Ishikawa (cell line): ENCODE measurements around the gene TNFRSF6B.

Experiments used
- CEBPB ChIP-seq: IDR thresholded peaks from 2 replicates; pipeline ENCODE4 v1.6.1; 2012
- CREB1 ChIP-seq: IDR thresholded peaks from 2 replicates; pipeline ENCODE4 v1.6.1; 2012; ENCODE audit warnings: low read depth
- EGR1 ChIP-seq: IDR thresholded peaks from 2 replicates; pipeline ENCODE4 v1.6.1; 2012
- EP300 ChIP-seq: IDR thresholded peaks from 2 replicates; pipeline ENCODE4 v1.6.1; 2012; ENCODE audit warnings: borderline replicate concordance
- FOXM1 ChIP-seq: IDR thresholded peaks from 2 replicates; pipeline ENCODE4 v1.6.1; 2012; ENCODE audit warnings: low read depth, borderline replicate concordance
- NFIC ChIP-seq: IDR thresholded peaks from 2 replicates; pipeline ENCODE4 v1.6.1; 2012
- RAD21 ChIP-seq: IDR thresholded peaks from 2 replicates; pipeline ENCODE4 v1.6.1; 2012; ENCODE audit warnings: low read depth
- TAF1 ChIP-seq: IDR thresholded peaks from 2 replicates; pipeline ENCODE4 v1.6.1; 2012; ENCODE audit warnings: low read depth, mild to moderate bottlenecking
- TCF12 ChIP-seq: IDR thresholded peaks from 2 replicates; pipeline ENCODE4 v1.6.1; 2012; ENCODE audit warnings: low read depth
- TEAD4 ChIP-seq: IDR thresholded peaks from 2 replicates; pipeline ENCODE4 v1.6.1; 2012
- USF1 ChIP-seq: IDR thresholded peaks from 2 replicates; pipeline ENCODE4 v1.6.1; 2012
- YY1 ChIP-seq: IDR thresholded peaks from 2 replicates; pipeline ENCODE4 v1.6.1; 2012; ENCODE audit warnings: low read depth
- ZBTB7A ChIP-seq: IDR thresholded peaks from 2 replicates; pipeline ENCODE4 v1.6.1; 2012; ENCODE audit warnings: low read depth
- TF ChIP-seq, protein P1 (sequence below): IDR thresholded peaks from 2 replicates; pipeline ENCODE4 v1.6.1; 2012; ENCODE audit warnings: low read depth, mild to moderate bottlenecking
- TF ChIP-seq, protein P2 (sequence below): IDR thresholded peaks from 2 replicates; pipeline ENCODE4 v1.6.1; 2012

TNFRSF6B gene

DNA sequence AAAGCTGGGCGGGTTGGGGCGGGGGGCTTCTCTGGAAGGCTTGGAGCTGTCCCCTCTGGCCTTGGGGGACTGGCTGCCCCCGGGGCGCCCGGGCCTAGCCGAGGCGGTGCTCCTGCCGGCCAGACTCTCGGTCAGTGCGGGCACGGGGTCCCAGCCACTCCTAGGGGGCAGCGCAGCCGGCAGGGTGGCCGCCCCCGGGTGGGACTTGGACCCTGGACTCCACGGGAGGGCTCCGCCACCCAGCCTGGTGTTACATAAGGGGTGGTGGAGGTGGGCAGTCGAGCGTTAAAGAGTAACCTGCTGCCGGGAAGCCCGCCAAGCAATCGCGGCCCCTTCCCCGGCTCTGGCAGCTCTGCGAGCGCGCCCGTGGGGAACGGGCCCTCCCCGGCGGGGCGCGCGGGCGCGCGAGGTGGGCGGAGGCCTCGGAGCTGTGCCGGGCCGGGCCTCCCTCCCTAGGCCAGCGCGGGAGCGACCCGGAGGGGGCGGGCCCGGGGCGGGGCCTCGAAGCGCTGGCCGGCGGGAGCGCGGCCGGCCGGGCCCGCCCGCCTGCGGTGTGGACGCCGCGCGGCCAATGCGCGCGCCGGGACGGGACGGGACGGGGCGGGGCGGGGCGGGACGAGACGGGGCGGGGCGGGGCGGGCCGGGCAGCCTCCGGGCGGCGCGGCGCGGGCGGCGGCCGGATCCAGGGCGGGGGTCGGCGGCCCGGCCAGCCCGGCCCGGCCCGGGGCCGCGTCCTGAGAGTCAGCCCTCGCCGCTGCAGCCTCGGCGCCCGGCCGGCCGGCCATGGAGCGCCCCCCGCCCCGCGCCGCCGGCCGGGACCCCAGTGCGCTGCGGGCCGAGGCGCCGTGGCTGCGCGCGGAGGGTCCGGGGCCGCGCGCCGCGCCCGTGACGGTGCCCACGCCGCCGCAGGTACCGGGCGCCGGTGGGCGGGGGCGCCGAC lies 42.9 kb downstream of the TNFRSF6B start, which contains the start of gene SLC2A4RG:
TSS of gene SLC2A4RG (plus strand) at position 647 of the 940 bp plus-strand sequence. CDS start at position 784, 137 bp downstream.
- TF ChIP-seq CREB1 = no peak
- no peak for TF ChIP-seq TAF1
- no peak for TF ChIP-seq EP300
- no peak for TF ChIP-seq CEBPB
- TF ChIP-seq USF1 = no peak
- no peak for TF ChIP-seq FOXM1
- TF ChIP-seq, protein P1, sequence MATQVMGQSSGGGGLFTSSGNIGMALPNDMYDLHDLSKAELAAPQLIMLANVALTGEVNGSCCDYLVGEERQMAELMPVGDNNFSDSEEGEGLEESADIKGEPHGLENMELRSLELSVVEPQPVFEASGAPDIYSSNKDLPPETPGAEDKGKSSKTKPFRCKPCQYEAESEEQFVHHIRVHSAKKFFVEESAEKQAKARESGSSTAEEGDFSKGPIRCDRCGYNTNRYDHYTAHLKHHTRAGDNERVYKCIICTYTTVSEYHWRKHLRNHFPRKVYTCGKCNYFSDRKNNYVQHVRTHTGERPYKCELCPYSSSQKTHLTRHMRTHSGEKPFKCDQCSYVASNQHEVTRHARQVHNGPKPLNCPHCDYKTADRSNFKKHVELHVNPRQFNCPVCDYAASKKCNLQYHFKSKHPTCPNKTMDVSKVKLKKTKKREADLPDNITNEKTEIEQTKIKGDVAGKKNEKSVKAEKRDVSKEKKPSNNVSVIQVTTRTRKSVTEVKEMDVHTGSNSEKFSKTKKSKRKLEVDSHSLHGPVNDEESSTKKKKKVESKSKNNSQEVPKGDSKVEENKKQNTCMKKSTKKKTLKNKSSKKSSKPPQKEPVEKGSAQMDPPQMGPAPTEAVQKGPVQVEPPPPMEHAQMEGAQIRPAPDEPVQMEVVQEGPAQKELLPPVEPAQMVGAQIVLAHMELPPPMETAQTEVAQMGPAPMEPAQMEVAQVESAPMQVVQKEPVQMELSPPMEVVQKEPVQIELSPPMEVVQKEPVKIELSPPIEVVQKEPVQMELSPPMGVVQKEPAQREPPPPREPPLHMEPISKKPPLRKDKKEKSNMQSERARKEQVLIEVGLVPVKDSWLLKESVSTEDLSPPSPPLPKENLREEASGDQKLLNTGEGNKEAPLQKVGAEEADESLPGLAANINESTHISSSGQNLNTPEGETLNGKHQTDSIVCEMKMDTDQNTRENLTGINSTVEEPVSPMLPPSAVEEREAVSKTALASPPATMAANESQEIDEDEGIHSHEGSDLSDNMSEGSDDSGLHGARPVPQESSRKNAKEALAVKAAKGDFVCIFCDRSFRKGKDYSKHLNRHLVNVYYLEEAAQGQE = no peak
- 0 out of 2 replicates have a peak, but pooled peaks have one; percentile 24 for TF ChIP-seq TCF12
- no peak for TF ChIP-seq YY1
- no peak for TF ChIP-seq RAD21
- peak; percentile 88 for TF ChIP-seq ZBTB7A
- no peak for TF ChIP-seq TEAD4
- peak; percentile 8; the same call in 1 of the 2 replicates for TF ChIP-seq NFIC
- TF ChIP-seq EGR1 = 0 out of 2 replicates have a peak, but pooled peaks have one; percentile 9
- TF ChIP-seq, protein P2, sequence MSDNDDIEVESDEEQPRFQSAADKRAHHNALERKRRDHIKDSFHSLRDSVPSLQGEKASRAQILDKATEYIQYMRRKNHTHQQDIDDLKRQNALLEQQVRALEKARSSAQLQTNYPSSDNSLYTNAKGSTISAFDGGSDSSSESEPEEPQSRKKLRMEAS = no peak

DNA sequence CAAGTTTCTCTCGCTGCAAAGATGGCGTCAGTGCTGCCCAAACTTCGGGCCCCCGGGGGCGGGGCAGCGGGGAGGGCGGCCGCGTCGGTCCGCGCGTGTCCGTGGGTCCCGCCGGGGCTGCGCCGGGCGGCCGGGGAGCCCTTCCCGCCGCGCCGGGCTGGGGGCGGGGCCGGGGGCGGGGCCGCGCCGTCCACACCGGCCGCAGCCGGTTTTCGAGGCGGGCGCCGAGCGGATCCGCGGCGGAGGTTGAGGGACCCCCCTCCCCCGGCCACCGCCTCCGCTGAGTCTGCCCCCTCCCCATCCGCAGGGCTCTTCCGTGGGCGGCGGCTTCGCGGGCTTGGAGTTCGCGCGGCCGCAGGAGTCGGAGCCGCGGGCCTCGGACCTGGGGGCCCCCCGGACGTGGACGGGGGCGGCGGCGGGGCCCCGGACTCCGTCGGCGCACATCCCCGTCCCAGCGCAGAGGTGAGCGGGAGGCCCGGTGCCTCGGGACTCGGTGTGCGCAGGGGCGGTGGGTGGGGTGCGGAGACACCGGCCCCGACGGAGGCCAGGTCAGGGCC lies 43.7 kb downstream of the TNFRSF6B start:
- TF ChIP-seq EGR1 = 0 out of 2 replicates have a peak, but pooled peaks have one; percentile 33
- TF ChIP-seq CEBPB = no peak
- no peak for TF ChIP-seq TEAD4
- no peak for TF ChIP-seq NFIC
- TF ChIP-seq TAF1 = no peak

GRCh38 chr20:63740627-63741353 lies 44.3 kb downstream of the TNFRSF6B start:
- TF ChIP-seq EP300 (no peak; the same call in none of the 2 replicates), TCF12 (no peak; the same call in 1 of the 2 replicates), CEBPB (peak; percentile 99), FOXM1 (no peak), EGR1 (no peak), USF1 (peak; percentile 82), CREB1 (no peak; the same call in 1 of the 2 replicates), TEAD4 (peak; percentile 45), NFIC (peak; percentile 88), RAD21 (peak; percentile 10; the same call in 1 of the 2 replicates), TAF1 (peak; percentile 63; the same call in 1 of the 2 replicates), YY1 (peak; percentile 57; the same call in 1 of the 2 replicates), ZBTB7A (no peak; the same call in none of the 2 replicates)
- TF ChIP-seq, protein P2 = peak; percentile 94

DNA sequence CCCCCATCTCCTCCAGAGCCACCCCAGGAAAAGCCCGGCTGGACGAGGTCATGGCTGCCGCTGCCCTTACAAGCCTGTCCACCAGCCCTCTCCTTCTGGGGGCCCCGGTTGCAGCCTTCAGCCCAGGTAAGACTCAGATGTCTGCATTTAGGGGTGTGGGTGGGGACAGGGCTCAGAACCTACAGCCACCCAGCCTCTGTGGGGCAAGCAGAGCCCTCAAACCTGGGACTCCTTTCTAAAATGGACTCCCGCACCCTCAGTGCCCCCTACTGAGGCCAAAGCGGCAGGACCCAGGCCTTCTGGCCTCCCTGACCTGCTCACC lies 44.9 kb downstream of the TNFRSF6B start:
- TF ChIP-seq USF1 = no peak
- TF ChIP-seq CEBPB = no peak
- TF ChIP-seq TAF1 = no peak
- TF ChIP-seq TCF12 = no peak
- no peak for TF ChIP-seq EGR1

- no peak for TF ChIP-seq NFIC
- no peak for TF ChIP-seq USF1
- TF ChIP-seq TCF12 = no peak
- no peak for TF ChIP-seq TAF1
- TF ChIP-seq, protein P2 = no peak
- TF ChIP-seq RAD21 = no peak
- TF ChIP-seq ZBTB7A = no peak
- no peak for TF ChIP-seq TEAD4
- TF ChIP-seq EGR1 = no peak
- TF ChIP-seq, protein P1 = no peak
- TF ChIP-seq CREB1 = no peak
These were observed 45.4 kb downstream of the TNFRSF6B start for GRCh38 chr20:63741676-63742380.
